GM18519 (cell line): Measurements from ENCODE around the gene CLCN2.

Experiments
- ATAC-seq: cut with Tn5 transposase; IDR thresholded peaks from one replicate; pipeline ENCODE4 v1.9.1; 2021; ENCODE audit warnings: mild to moderate bottlenecking, moderate library complexity; ENCODE audit not compliant: unreplicated experiment, low FRiP score

Gene CLCN2

GRCh38 chr3:184305577-184305976 is 55.8 kb downstream of the CLCN2 start:
- ATAC-seq = no peak

DNA sequence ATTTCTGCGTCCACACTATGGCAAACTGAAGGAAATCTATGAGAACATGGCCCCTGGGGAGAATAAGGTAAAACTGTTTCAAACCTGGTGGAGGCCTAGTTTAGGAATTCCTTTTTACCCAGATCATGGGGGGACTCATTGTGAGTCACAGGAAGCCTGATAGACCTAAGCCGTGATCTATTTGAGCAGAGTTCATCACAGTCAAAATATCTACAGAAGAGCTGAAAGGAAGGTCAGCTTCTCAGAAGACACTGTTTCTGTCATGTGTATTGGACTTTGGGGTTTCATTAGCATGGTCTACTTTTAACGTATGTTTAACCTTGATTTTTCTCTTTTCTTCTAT is 61.1 kb downstream of the CLCN2 start:
- no peak for ATAC-seq

GRCh38 chr3:184299488-184300377 is 61.7 kb downstream of the CLCN2 start:
- ATAC-seq = no peak

- peak; percentile 85 for ATAC-seq
Observed at GRCh38 chr3:184298759-184299487, 62.5 kb downstream of the CLCN2 start, which contains the start of gene PSMD2. TSS of gene PSMD2 (plus strand) at chr3:184299241. CDS start at chr3:184299267, 26 bp downstream.

GRCh38 chr3:184296616-184297015 is 64.8 kb downstream of the CLCN2 start:
- no peak for ATAC-seq
